Measurements from ENCODE around the gene DDX25.
"Not testable (repeated sequence)": the region's sequence is repeated elsewhere in the genome, so short reads cannot be mapped to it uniquely, and the experiment has no call there.

DDX25 gene

GRCh38 chr11:125903711-125904659 is at the start of gene DDX25:
DDX25 (plus strand) TSS chr11:125904508; CDS start chr11:125904518, 10 bp downstream.
- DNase-seq (ENCODE audit: extremely low read depth, insufficient read length), result no peak
- Histone ChIP-seq H3K4me3 (replicated peaks; ENCODE audit: low read depth, low read length) (no peak within 1 kb of the TSS), H3K36me3 (ENCODE audit: control insufficient read depth, insufficient read depth, low read length) (peaks cover 3% of the 10 kb centered on the region), H3K27me3 (replicated peaks; ENCODE audit: control insufficient read depth, insufficient read depth, low read length) (no peaks in the 10 kb centered on the region)
- TF ChIP-seq CTCF (IDR thresholded peaks at IDR 0.05; ENCODE audit: insufficient read depth, low read length, poor library complexity, severe bottlenecking), result no peak

- DNase-seq (ENCODE audit: extremely low read depth, insufficient read length); H3K36me3 ChIP-seq (ENCODE audit: control insufficient read depth, insufficient read depth, low read length); H3K4me3 ChIP-seq (replicated peaks; ENCODE audit: low read depth, low read length); H3K27me3 ChIP-seq (replicated peaks; ENCODE audit: control insufficient read depth, insufficient read depth, low read length): not testable (repeated sequence)
Observed at GRCh38 chr11:125857670-125858069, 46.6 kb upstream of the DDX25 start.

GRCh38 chr11:125862786-125863185 is 41.5 kb upstream of the DDX25 start:
- not testable (repeated sequence) for H3K36me3 ChIP-seq (ENCODE audit: control insufficient read depth, insufficient read depth, low read length); H3K27me3 ChIP-seq (replicated peaks; ENCODE audit: control insufficient read depth, insufficient read depth, low read length); H3K4me3 ChIP-seq (replicated peaks; ENCODE audit: low read depth, low read length); DNase-seq (ENCODE audit: extremely low read depth, insufficient read length)

GRCh38 chr11:125865354-125865753 is 39.0 kb upstream of the DDX25 start:
- H3K4me3 ChIP-seq (replicated peaks; ENCODE audit: low read depth, low read length); H3K36me3 ChIP-seq (ENCODE audit: control insufficient read depth, insufficient read depth, low read length); H3K27me3 ChIP-seq (replicated peaks; ENCODE audit: control insufficient read depth, insufficient read depth, low read length); DNase-seq (ENCODE audit: extremely low read depth, insufficient read length): not testable (repeated sequence)

GRCh38 chr11:125869521-125869920 is 34.8 kb upstream of the DDX25 start:
- DNase-seq (ENCODE audit: extremely low read depth, insufficient read length), result no peak
- TF ChIP-seq CTCF (IDR thresholded peaks at IDR 0.05; ENCODE audit: insufficient read depth, low read length, poor library complexity, severe bottlenecking), result no peak
- no peak overlapping the region for H3K4me3 ChIP-seq (replicated peaks; ENCODE audit: low read depth, low read length)
- no peaks in the 10 kb centered on the region for H3K36me3 ChIP-seq (ENCODE audit: control insufficient read depth, insufficient read depth, low read length)
- H3K27me3 ChIP-seq (replicated peaks; ENCODE audit: control insufficient read depth, insufficient read depth, low read length), result no peaks in the 10 kb centered on the region

- no peak for DNase-seq (ENCODE audit: extremely low read depth, insufficient read length)
- peak; percentile 52 for TF ChIP-seq CTCF (IDR thresholded peaks at IDR 0.05; ENCODE audit: insufficient read depth, low read length, poor library complexity, severe bottlenecking)
- H3K27me3 ChIP-seq (replicated peaks; ENCODE audit: control insufficient read depth, insufficient read depth, low read length), result no peaks in the 10 kb centered on the region; the same call in 1 of the 2 replicates
- H3K36me3 ChIP-seq (ENCODE audit: control insufficient read depth, insufficient read depth, low read length), result no peaks in the 10 kb centered on the region
- H3K4me3 ChIP-seq (replicated peaks; ENCODE audit: low read depth, low read length), result no peak overlapping the region
Observed at GRCh38 chr11:125871391-125872137, 32.7 kb upstream of the DDX25 start.

- no peak overlapping the region for H3K4me3 ChIP-seq (replicated peaks; ENCODE audit: low read depth, low read length)
- H3K36me3 ChIP-seq (ENCODE audit: control insufficient read depth, insufficient read depth, low read length), result no peaks in the 10 kb centered on the region
- TF ChIP-seq CTCF (IDR thresholded peaks at IDR 0.05; ENCODE audit: insufficient read depth, low read length, poor library complexity, severe bottlenecking), result no peak
- no peak for DNase-seq (ENCODE audit: extremely low read depth, insufficient read length)
- H3K27me3 ChIP-seq (replicated peaks; ENCODE audit: control insufficient read depth, insufficient read depth, low read length), result no peaks in the 10 kb centered on the region; the same call in 1 of the 2 replicates
Observed at GRCh38 chr11:125872138-125872491, 32.2 kb upstream of the DDX25 start.
